H9 (cell line): Measurements from ENCODE around the gene LINGO1. TPM values are rescaled to one million over a fixed set of nuclear protein-coding genes. Genes with fewer than 3 reads are reported as not detected.

Experiments used
- DNase-seq: peaks from one replicate; pipeline ENCODE4 v3.0.0-alpha.2; 2017
- H2AFZ ChIP-seq: one replicate; pipeline ENCODE4 v1.6.1; 2013; ENCODE audit warnings: mild to moderate bottlenecking, low read length, control low read depth, moderate library complexity
- H2AK5ac ChIP-seq: 2 replicates; pipeline ENCODE4 v1.6.1; 2013; ENCODE audit warnings: low read length, control low read depth, mixed read lengths; ENCODE audit not compliant: insufficient read length
- H2BK120ac ChIP-seq: one replicate; pipeline ENCODE4 v1.6.1; 2013; ENCODE audit warnings: low read depth, mild to moderate bottlenecking, low read length, control low read depth, inconsistent platforms; ENCODE audit not compliant: poor library complexity, severe bottlenecking
- H2BK12ac ChIP-seq: 2 replicates; pipeline ENCODE4 v1.6.1; 2013; ENCODE audit warnings: low read length, control low read depth, mixed read lengths, low read depth; ENCODE audit not compliant: insufficient read length
- H2BK15ac ChIP-seq: 2 replicates; pipeline ENCODE4 v1.6.1; 2013; ENCODE audit warnings: low read depth, low read length, control low read depth
- H2BK20ac ChIP-seq: one replicate; pipeline ENCODE4 v1.6.1; 2013; ENCODE audit warnings: low read depth, mild to moderate bottlenecking, low read length, control low read depth, inconsistent platforms; ENCODE audit not compliant: poor library complexity, severe bottlenecking
- H2BK5ac ChIP-seq: 2 replicates; pipeline ENCODE4 v1.6.1; 2013; ENCODE audit warnings: low read length, control low read depth, mixed read lengths; ENCODE audit not compliant: insufficient read length
- H3K14ac ChIP-seq: 2 replicates; pipeline ENCODE4 v1.6.1; 2013; ENCODE audit warnings: low read length, control low read depth; ENCODE audit not compliant: insufficient read depth
- H3K18ac ChIP-seq: 2 replicates; pipeline ENCODE4 v1.6.1; 2013; ENCODE audit warnings: low read depth, mild to moderate bottlenecking, mixed read lengths, low read length, control low read depth; ENCODE audit not compliant: insufficient read length
- H3K23ac ChIP-seq: 2 replicates; pipeline ENCODE4 v1.6.1; 2013; ENCODE audit warnings: low read length, control low read depth, mixed read lengths, low read depth; ENCODE audit not compliant: insufficient read length
- H3K23me2 ChIP-seq: 2 replicates; pipeline ENCODE4 v1.6.1; 2013; ENCODE audit warnings: low read depth, mild to moderate bottlenecking, mixed read lengths, low read length, control low read depth; ENCODE audit not compliant: insufficient read length, poor library complexity, severe bottlenecking
- H3K27ac ChIP-seq: 2 replicates; pipeline ENCODE4 v1.5.1; 2013; ENCODE audit warnings: low read length, control low read depth, mixed read lengths, low read depth; ENCODE audit not compliant: insufficient read length
- H3K27me3 ChIP-seq: 2 replicates; pipeline ENCODE4 v1.6.1; 2013; ENCODE audit warnings: low read length, control low read depth, inconsistent platforms; ENCODE audit not compliant: insufficient read depth
- H3K4ac ChIP-seq: 2 replicates; pipeline ENCODE4 v1.6.1; 2013; ENCODE audit warnings: low read depth, mild to moderate bottlenecking, control low read depth, inconsistent platforms, low read length, moderate library complexity
- H3K4me1 ChIP-seq: 2 replicates; pipeline ENCODE4 v1.6.1; 2013; ENCODE audit warnings: low read length, control low read depth, inconsistent platforms; ENCODE audit not compliant: insufficient read depth
- H3K4me2 ChIP-seq: 2 replicates; pipeline ENCODE4 v1.6.1; 2013; ENCODE audit warnings: low read length, control low read depth, mixed read lengths; ENCODE audit not compliant: insufficient read length, insufficient read depth
- H3K56ac ChIP-seq: 2 replicates; pipeline ENCODE4 v1.6.1; 2013; ENCODE audit warnings: low read depth, mild to moderate bottlenecking, mixed read lengths, low read length, control low read depth; ENCODE audit not compliant: insufficient read length
- H3K79me1 ChIP-seq: 2 replicates; pipeline ENCODE4 v1.6.1; 2013; ENCODE audit warnings: low read depth, mild to moderate bottlenecking, moderate library complexity, low read length, control low read depth, inconsistent platforms; ENCODE audit not compliant: insufficient read depth, poor library complexity, severe bottlenecking
- H3K79me2 ChIP-seq: 2 replicates; pipeline ENCODE4 v1.6.1; 2013; ENCODE audit warnings: low read length, control low read depth, inconsistent platforms; ENCODE audit not compliant: insufficient read depth
- H3K9ac ChIP-seq: 2 replicates; pipeline ENCODE4 v1.6.1; 2013; ENCODE audit warnings: low read length, control low read depth, mixed read lengths; ENCODE audit not compliant: insufficient read length; ENCODE audit errors: extremely low read depth
- H3K9me3 ChIP-seq: one replicate; pipeline ENCODE4 v1.6.1; 2013; ENCODE audit warnings: low read depth, low read length, inconsistent platforms; ENCODE audit not compliant: control insufficient read depth
- H3T11ph ChIP-seq: one replicate; pipeline ENCODE4 v1.6.1; 2013; ENCODE audit warnings: mild to moderate bottlenecking, low read length, control low read depth, inconsistent platforms
- H4K20me1 ChIP-seq: one replicate; pipeline ENCODE4 v1.6.1; 2013; ENCODE audit not compliant: control insufficient read depth, insufficient read length, insufficient read depth
- H4K5ac ChIP-seq: 2 replicates; pipeline ENCODE4 v1.6.1; 2013; ENCODE audit warnings: low read depth, mild to moderate bottlenecking, mixed read lengths, low read length, control low read depth; ENCODE audit not compliant: insufficient read length
- H4K8ac ChIP-seq: replicated peaks from 2 replicates; pipeline ENCODE4 v1.6.1; 2013; ENCODE audit warnings: low read length, control low read depth, mixed read lengths, low read depth; ENCODE audit not compliant: insufficient read length
- H4K91ac ChIP-seq: 2 replicates; pipeline ENCODE4 v1.6.1; 2013; ENCODE audit warnings: low read depth, mild to moderate bottlenecking, moderate library complexity, mixed read lengths, low read length, control low read depth; ENCODE audit not compliant: insufficient read length
- H3K27ac Mint-ChIP-seq, 3 experiments: 2 replicates in 2 of 3; 3 replicates in 1 of 3; pipeline ENCODE4 v1.8.0; 2020 to 2021; ENCODE audit warnings: mixed read lengths in 3 of 3, mild to moderate bottlenecking in 1 of 3, moderate library complexity in 1 of 3
- H3K27me3 Mint-ChIP-seq: 2 replicates; pipeline ENCODE4 v1.8.0; 2021; ENCODE audit warnings: low read depth, mild to moderate bottlenecking, moderate library complexity, mixed read lengths
- H3K36me3 Mint-ChIP-seq, 3 experiments: 2 replicates in 2 of 3; 3 replicates in 1 of 3; pipeline ENCODE4 v1.8.0; 2020 to 2021; ENCODE audit warnings: low read depth in 3 of 3, mixed read lengths in 3 of 3; ENCODE audit not compliant: insufficient read depth in 1 of 3
- H3K4me1 Mint-ChIP-seq, 2 experiments: 2 replicates each; pipeline ENCODE4 v1.8.0; 2020; ENCODE audit warnings: mixed read lengths in 2 of 2
- H3K4me3 Mint-ChIP-seq, 2 experiments: 2 replicates in 1 of 2; 3 replicates in 1 of 2; pipeline ENCODE4 v1.8.0; 2020 to 2021; ENCODE audit warnings: mild to moderate bottlenecking in 2 of 2, mixed read lengths in 2 of 2, moderate library complexity in 1 of 2
- H3K9me3 Mint-ChIP-seq, 2 experiments: 2 replicates in 1 of 2; 3 replicates in 1 of 2; pipeline ENCODE4 v1.8.0; 2020; ENCODE audit warnings: mild to moderate bottlenecking in 2 of 2, mixed read lengths in 2 of 2, moderate library complexity in 1 of 2
- WGBS: extraction: QIAGEN DNeasy Blood & Tissue Kit; methylation state at CpG from one replicate; pipeline ENCODE4 v1.1.7; 2013; ENCODE audit warnings: missing lambda C conversion rate, low lambda C conversion rate, mixed read lengths; ENCODE audit not compliant: insufficient read length; ENCODE audit errors: extremely low coverage; 5-methylcytosine and 5-hydroxymethylcytosine counted together
- total RNA-seq: library from RNA; stranded (reverse); gene quantifications from 2 replicates; pipeline ENCODE4 v1.2.1, GENCODE V29; 2021
- TF ChIP-seq, protein P1 (sequence below): fragments of 200-600 bp; sonication (generic); conservative IDR thresholded peaks from 3 replicates; pipeline ENCODE4 v1.8.0; 2021; ENCODE audit warnings: antibody characterized with exemption, mild to moderate bottlenecking

LINGO1 gene
- total RNA-seq, 1 experiment from 2014 or later = 41.6 TPM

DNA sequence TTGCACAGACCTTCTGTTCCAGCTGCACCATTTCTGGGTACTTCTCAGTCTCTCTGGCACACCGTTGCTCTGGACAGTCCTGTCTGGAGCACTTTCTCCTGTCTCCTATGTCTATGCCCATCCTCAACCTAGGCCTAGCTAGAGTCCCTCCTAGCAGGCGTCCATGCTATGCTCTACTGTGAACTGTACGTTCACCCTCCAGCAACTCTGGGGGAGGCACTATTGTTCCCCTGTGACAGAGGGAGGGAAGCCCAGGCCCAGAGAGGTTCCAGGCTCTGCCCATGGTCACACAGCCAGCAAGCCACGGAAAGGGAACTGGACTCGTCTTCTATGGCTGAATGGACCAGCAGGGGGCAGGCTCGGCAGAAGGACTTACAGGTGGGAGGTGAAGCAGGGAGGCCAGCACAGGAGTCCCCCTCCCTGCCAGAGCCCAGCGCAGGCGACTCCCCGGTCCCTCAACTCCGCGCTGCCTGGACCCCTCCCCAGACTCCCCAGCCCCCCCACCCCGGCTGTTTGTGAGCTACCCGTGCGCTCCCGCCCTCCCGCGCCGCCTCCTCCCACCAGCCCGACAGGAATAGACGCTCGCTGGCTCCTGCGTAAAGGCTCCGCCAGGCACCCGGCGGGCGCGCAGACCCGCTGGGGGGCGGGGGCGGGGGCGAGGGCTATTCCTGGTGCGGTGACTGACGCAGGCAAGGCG is 1.7 kb upstream of the LINGO1 start:
- peaks cover 0 to 5% (median 0%) of the 10 kb centered on the region in 3 experiments; a peak in 2 of 7 replicates for H3K36me3 Mint-ChIP-seq
- WGBS = no CpG with 5 or more reads among the region's 34 CpGs
- Histone ChIP-seq H4K91ac (no peak overlapping the region), H3K4ac (no peak overlapping the region), H2BK12ac (no peak overlapping the region), H4K5ac (no peak overlapping the region), H3K79me1 (no peaks in the 10 kb centered on the region), H4K20me1 (no peaks in the 10 kb centered on the region), H2BK120ac (no peak overlapping the region), H3K9me3 (no peaks in the 10 kb centered on the region), H3K79me2 (peaks cover 5% of the 10 kb centered on the region; the same call in 1 of the 2 replicates), H3K4me2 (peak overlapping the region; percentile 81), H2AFZ (no peak overlapping the region), H2BK15ac (no peak overlapping the region), H3K27me3 (no peaks in the 10 kb centered on the region), H3K56ac (no peak overlapping the region), H4K8ac (no peak overlapping the region), H3T11ph (no peak overlapping the region), H2BK20ac (no peak overlapping the region), H2BK5ac (no peak overlapping the region), H3K23me2 (peaks cover 14% of the 10 kb centered on the region), H3K4me1 (peaks cover 10% of the 10 kb centered on the region; the same call in 1 of the 2 replicates), H3K27ac (peak overlapping the region; percentile 38), H3K18ac (peak overlapping the region; percentile 62), H3K23ac (no peak overlapping the region), H3K9ac (no peak overlapping the region), H2AK5ac (no peak overlapping the region), H3K14ac (0 out of 2 replicates have a peak overlapping the region, but pooled peaks have one; percentile 20)
- no peaks in the 10 kb centered on the region; a peak in 2 of 5 replicates for H3K9me3 Mint-ChIP-seq
- H3K4me1 Mint-ChIP-seq = peaks cover 49 to 51% of the 10 kb centered on the region in 2 experiments
- peak overlapping the region; percentile 56 to 75 for H3K4me3 Mint-ChIP-seq
- TF ChIP-seq, protein P1, sequence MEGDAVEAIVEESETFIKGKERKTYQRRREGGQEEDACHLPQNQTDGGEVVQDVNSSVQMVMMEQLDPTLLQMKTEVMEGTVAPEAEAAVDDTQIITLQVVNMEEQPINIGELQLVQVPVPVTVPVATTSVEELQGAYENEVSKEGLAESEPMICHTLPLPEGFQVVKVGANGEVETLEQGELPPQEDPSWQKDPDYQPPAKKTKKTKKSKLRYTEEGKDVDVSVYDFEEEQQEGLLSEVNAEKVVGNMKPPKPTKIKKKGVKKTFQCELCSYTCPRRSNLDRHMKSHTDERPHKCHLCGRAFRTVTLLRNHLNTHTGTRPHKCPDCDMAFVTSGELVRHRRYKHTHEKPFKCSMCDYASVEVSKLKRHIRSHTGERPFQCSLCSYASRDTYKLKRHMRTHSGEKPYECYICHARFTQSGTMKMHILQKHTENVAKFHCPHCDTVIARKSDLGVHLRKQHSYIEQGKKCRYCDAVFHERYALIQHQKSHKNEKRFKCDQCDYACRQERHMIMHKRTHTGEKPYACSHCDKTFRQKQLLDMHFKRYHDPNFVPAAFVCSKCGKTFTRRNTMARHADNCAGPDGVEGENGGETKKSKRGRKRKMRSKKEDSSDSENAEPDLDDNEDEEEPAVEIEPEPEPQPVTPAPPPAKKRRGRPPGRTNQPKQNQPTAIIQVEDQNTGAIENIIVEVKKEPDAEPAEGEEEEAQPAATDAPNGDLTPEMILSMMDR = peak; percentile 74
- peaks cover 34% of the 10 kb centered on the region for H3K27me3 Mint-ChIP-seq
- peak; percentile 95 for DNase-seq
- peak overlapping the region; percentile 94 to 98 (median 98); a peak in 6 of 7 replicates for H3K27ac Mint-ChIP-seq
